HepG2 (cell line): Measurements from ENCODE around the gene DCTN4. TPM values are rescaled to one million over a fixed set of nuclear protein-coding genes. Genes with fewer than 3 reads are reported as not detected.

Experiments used
- EED ChIP-seq: sonication (generic); formaldehyde crosslinking; IDR thresholded peaks from 2 replicates; pipeline ENCODE4 v1.5.0; 2020; ENCODE audit warnings: mild to moderate bottlenecking, missing genetic modification reagents
- HMGXB3 ChIP-seq: sonication (generic); formaldehyde crosslinking; IDR thresholded peaks from 2 replicates; pipeline ENCODE4 v1.4.0; 2020; ENCODE audit warnings: missing genetic modification reagents, borderline replicate concordance
- PCBP2 ChIP-seq: fragments of 200-400 bp; formaldehyde crosslinking; optimal IDR thresholded peaks from 2 replicates; pipeline ENCODE3; 2018; ENCODE audit warnings: low read length, low read depth; ENCODE audit not compliant: poor library complexity, severe bottlenecking
- PLSCR1 ChIP-seq: sonication (generic); formaldehyde crosslinking; IDR thresholded peaks from 2 replicates; pipeline ENCODE4 v1.5.0; 2020; ENCODE audit warnings: missing genetic modification reagents, mild to moderate bottlenecking, borderline replicate concordance
- THYN1 ChIP-seq: sonication (generic); formaldehyde crosslinking; IDR thresholded peaks from 2 replicates; pipeline ENCODE4 v1.8.1; 2023; ENCODE audit warnings: low read depth, mild to moderate bottlenecking, moderate library complexity, missing genetic modification reagents, borderline replicate concordance
- TOPORS ChIP-seq: sonication (generic); formaldehyde crosslinking; IDR thresholded peaks from 2 replicates; pipeline ENCODE4 v1.8.0; 2023; ENCODE audit warnings: mild to moderate bottlenecking, missing genetic modification reagents
- ZNF30 ChIP-seq: sonication (generic); formaldehyde crosslinking; IDR thresholded peaks from 2 replicates; pipeline ENCODE4 v1.5.0; 2020; ENCODE audit warnings: mild to moderate bottlenecking, missing genetic modification reagents
- ZNF326 ChIP-seq: sonication (generic); formaldehyde crosslinking; IDR thresholded peaks from 2 replicates; pipeline ENCODE4 v1.4.0; 2020; ENCODE audit warnings: missing genetic modification reagents, borderline replicate concordance
- ZNF34 ChIP-seq: sonication (generic); formaldehyde crosslinking; IDR thresholded peaks from 2 replicates; pipeline ENCODE4 v1.4.0; 2020; ENCODE audit warnings: mild to moderate bottlenecking, missing genetic modification reagents, borderline replicate concordance
- ZNF567 ChIP-seq: sonication (generic); formaldehyde crosslinking; IDR thresholded peaks from 2 replicates; pipeline ENCODE4 v1.8.1; 2023; ENCODE audit warnings: mild to moderate bottlenecking, missing genetic modification reagents, borderline replicate concordance
- ZNF672 ChIP-seq: sonication (generic); formaldehyde crosslinking; IDR thresholded peaks from 2 replicates; pipeline ENCODE4 v1.8.1; 2022; ENCODE audit warnings: missing genetic modification reagents
- polyA plus RNA-seq, 8 experiments: library from polyadenylated mRNA; depleted of rRNA in 3 of 8; stranded (reverse) in 7 of 8; unstranded in 1 of 8; fragments of >200 nt; fragmentation: Illumina TruSeq in 4 of 8; extraction: Trizol in 4 of 8; gene quantifications; 2 replicates each; pipeline versions ENCODE4 v1.2.1 to v1.2.3, GENCODE V29; 2011 to 2016; ENCODE audit warnings: low read depth in 4 of 8, missing spikeins in 1 of 8, mixed read lengths in 1 of 8; ENCODE audit not compliant: insufficient read depth in 1 of 8
- total RNA-seq, 5 experiments: library from RNA; depleted of rRNA; stranded (reverse); fragments of >200 nt; fragmentation: Illumina TruSeq; extraction: Trizol; gene quantifications; 2 replicates each; pipeline ENCODE4 v1.2.3, GENCODE V29; 2016; ENCODE audit warnings: low read depth in 1 of 5

The DCTN4 gene
- total and polyA plus RNA-seq, 2 of the 13 experiments (the other 11 are each of a cell fraction or from before 2014, with no cell fraction given): 24.1 to 26.9 TPM

GRCh38 chr5:150757087-150757649 is 1.6 kb downstream of the DCTN4 start (continued):
- TF ChIP-seq HMGXB3 (CRISPR knock-in tag) (no peak), ZNF34 (CRISPR knock-in tag) (no peak), PCBP2 (no peak), ZNF672 (CRISPR knock-in tag) (no peak), PLSCR1 (CRISPR knock-in tag) (no peak), ZNF326 (CRISPR knock-in tag) (no peak), ZNF30 (CRISPR knock-in tag) (no peak), THYN1 (CRISPR knock-in tag) (no peak), TOPORS (CRISPR knock-in tag) (no peak), ZNF567 (CRISPR knock-in tag) (no peak), EED (CRISPR knock-in tag) (no peak)
